Measurements from ENCODE around the gene THSD4.

The THSD4 gene

GRCh38 chr15:71271327-71271726, 156.1 kb downstream of the THSD4 start:
- DNase-seq, result no peak

DNA sequence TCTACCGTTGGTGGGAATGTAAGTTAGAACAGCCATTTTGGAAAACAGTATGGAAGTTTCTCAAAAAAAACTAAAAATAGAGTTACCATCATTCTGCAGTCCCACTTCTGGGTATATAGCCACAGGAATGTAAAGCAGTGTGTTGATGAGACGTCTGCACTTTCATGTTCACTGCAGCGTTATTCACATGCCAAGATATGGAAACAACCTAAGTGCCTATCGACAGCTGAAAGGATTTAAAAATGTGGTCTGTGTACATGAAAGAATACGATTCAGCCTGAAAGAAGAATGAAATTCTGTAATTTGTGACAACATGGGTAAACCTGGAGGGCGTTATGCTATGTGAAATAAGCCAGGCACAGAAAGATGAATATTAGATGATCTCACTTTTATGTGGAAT, 157.7 kb downstream of the THSD4 start:
- DNase-seq, result no peak

- no peak for DNase-seq
These were observed 158.6 kb downstream of the THSD4 start for GRCh38 chr15:71273731-71274447.

GRCh38 chr15:71274448-71274798, 159.2 kb downstream of the THSD4 start:
- DNase-seq, result no peak

DNA sequence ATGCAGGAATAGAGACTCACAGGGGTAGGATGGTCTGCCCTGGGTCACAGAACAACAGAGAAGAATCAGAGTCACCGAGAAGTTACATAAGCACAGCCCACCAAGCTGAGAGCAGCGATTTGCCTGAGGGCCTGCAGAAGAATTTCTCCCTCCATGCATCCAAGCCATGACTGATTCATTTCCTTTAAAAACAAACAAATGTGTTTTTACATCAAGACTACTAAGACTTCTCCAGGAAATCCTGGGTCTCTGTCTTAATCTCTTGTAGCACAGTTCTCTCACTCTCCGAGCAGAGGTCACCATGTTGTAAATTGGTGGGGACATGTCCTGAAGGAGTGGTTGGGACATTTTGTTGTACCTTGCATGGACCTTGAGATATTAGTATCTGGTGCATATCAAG, 159.8 kb downstream of the THSD4 start:
- no peak for DNase-seq

- no peak for DNase-seq
These were observed 160.5 kb downstream of the THSD4 start for GRCh38 chr15:71275566-71276335.

DNA sequence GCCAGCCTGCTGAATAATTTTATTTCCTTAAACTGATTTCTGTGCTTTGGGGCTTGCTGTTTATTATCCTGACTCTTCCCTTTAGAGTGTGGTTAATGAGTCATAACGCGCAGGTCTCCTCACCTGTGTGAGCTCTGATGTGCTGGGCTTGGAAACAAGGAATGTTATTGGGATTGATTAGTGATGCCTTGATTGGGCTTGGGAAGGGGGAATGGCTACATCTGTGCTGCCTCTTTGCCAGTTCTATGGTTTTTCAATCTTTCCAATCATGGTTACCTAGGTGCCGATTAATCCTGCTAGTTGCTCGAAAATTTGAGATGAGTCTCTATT, 161.0 kb downstream of the THSD4 start:
- no peak for DNase-seq

GRCh38 chr15:71278989-71279756, 163.9 kb downstream of the THSD4 start:
- peak; percentile 35 for DNase-seq

GRCh38 chr15:71279757-71280141, 164.5 kb downstream of the THSD4 start:
- no peak for DNase-seq

DNA sequence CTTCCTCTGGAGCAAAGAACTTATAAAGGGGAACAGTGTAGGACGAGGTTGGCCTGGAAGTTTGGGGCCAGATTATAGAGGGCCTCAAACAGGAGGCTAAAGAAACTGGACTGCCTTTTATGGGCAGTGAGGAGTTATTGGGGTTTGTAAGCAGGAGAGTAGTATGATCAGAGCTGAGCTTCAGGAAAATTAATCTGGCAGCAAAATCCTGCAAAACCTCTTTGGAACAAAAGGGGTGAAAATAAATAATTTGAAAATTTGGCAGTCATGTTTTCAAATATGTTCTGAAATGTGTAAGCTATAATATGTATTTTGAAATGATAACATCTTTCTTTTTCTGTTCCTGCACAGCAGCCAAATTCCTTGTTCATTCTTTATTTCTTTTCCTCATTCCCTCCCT, 164.9 kb downstream of the THSD4 start:
- no peak for DNase-seq

GRCh38 chr15:71281256-71281655, 166.0 kb downstream of the THSD4 start:
- no peak for DNase-seq

DNA sequence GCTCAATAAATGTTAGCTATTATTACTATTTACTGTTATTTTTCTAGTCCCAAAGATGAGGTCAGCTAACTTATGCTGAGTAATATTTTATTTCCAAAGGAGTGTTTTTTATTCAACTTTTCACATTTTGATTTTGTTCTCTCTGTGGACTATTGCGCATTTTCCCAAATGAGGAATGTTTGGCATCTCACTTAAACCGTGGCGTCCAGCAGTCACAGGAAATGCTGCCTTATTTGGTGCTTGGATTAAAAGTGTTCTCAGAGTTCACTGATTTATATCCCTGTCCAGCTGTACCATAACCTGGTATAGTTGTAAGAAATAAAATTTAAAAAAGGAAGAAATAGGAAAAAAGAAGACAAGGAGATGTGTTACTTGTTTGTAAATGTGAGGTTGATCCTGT, 166.8 kb downstream of the THSD4 start:
- DNase-seq, result no peak

DNA sequence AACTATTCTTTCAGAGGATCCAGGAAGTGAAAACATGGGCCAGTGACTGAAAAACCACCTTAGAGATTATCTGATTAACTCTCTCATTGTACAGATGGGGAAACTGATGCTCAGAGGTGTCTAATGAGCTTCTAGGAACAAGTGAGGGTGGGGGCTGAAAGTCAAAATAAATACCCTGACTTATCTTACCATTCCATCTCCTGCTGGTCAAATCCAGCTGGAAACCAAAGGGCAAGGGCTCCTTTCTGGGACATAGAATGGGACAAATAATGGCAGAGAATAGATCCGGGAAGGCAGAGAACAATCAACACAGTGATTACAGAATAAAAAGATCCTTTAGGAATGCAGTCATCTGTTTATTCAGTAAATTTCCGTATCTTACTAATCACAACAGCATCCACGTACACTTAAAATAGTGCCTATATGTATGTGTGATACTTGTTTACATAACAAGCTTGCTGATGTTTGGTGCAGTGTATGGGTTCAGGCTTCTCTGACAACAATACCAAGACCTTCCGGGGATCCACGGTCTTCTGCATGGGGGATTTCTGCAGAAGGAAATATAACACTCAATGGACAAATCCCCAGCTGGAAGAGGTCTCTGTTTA, 173.2 kb downstream of the THSD4 start:
- DNase-seq, result no peak

- DNase-seq, result no peak
These were observed 174.7 kb downstream of the THSD4 start for GRCh38 chr15:71290002-71290401.

DNA sequence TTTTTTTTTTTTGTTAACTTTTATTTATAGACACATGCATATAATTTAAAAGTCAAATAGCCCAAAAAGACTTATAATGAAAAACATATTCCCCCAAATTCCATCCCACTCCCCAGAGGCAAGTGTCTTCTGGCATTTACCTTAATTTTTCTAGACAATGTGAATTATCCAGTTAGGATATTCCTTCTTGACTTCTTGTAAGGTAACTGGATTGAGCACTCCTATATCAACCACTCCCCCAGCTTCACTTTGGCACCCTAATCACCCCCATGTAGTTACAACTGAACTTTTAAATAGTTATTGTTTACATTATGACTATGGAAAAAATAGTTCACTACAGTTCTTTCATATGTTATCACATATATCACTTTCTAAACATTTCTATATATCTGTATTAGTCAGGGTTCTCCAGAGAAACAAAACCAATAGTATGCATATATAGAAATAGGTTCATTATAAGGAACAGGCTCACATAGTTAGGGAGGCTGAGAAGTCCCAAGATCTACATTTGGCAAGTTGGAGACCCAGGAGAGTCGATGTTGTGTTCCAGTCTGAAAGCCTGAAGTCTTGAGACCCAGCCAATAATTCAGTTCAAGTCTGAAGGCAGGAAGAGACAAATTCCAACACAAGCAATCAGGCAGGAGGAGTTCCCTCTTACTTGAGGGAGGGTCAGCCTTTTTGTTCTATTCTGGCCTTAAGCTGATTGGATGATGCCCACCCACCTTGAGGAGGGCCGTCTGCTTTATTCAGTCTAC, 175.8 kb downstream of the THSD4 start:
- DNase-seq, result no peak

DNA sequence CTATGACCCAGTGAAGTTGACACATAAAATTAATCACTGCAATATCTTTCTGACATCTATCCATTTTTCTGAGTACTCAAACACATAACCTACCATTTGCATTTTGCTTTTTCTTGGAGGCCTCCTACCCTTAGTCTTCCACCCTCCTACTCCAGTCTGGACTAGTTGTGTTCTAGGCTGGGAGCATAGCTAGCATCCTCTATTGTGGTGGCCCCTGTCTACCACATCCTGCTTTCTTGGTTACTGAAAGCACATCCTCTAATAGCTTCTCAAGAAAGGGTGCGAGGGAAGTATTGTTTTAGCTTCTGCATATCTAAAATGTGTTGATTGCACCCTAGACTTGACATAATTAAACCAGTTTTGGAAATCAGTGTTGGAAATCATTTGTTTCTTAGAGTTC, 176.5 kb downstream of the THSD4 start:
- DNase-seq, result no peak

DNA sequence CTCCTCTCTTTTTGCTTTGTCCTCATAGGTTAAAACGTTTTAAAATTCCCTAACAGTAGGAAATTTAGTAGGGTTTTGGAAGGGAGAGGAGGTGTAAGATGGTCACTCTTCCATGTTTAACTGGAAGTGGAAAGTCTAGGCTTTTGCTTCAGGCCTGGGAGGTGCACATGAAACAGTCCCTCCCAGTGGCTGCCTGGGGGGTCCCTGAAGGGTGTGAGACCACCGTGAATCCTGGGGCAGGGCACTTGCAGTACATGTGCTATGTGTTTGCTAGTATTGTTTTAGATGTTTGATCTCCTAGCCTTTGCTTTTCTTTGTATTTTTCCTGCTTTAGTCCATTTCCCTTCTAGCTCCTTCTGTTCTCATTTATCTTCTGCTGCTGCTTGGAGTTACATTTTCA, 178.5 kb downstream of the THSD4 start:
- DNase-seq, result no peak

GRCh38 chr15:71294251-71294910, 179.1 kb downstream of the THSD4 start:
- DNase-seq, result no peak

DNA sequence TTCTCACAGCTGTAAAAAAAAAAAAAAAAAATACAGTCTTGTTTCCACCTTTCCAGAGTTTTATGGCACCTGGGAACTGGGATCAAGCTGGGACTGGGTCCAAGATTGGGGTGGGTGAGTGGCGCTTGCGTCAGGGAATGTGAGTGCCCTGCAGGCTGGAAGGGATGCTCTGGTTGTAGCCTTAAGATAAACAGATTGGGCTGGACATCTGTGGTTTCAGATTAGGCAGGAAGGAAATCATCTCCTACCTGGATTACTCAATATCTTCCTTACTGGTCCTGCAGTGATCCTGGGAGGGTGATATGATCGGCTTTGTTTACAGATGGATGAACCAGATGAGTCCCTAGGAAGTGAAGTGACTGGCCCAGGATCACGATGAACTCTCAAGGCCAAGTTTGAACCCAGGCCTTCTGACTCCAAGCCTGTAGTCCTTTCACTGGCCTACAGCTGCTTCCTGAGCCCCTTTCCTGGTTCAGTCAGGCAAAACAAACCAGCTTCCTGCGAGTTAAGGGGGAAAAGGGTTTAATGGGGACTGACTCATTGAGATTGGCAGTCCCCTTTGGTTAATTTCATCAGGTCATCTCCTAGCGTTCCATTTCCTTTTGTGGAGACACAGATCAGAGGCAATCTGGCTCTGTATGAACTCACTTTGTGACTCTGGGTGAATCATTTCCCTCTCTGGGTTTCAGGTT, 179.8 kb downstream of the THSD4 start:
- DNase-seq, result no peak

GRCh38 chr15:71295603-71296314, 180.5 kb downstream of the THSD4 start:
- DNase-seq, result no peak

DNA sequence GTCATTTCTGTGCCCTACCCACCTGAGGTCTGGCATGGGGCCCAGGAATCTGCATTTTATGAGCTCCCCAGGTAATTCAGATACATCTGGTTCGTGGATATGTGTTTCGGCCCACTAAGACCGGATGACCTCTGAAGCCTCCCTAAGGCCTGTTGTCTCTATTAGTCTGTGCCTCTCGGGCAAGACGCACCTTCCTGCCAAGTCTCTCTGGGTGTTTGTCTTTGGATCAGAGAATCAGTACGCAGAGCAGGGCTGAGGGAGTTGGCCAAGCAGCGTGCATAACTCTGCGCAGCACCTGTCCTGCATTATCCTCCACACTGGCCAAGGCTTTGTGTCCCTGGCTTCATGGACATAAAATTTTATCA, 181.0 kb downstream of the THSD4 start:
- no peak for DNase-seq
